AG20443 (cell line): ENCODE results near the gene ZRSR2.
"Not testable (repeated sequence)": the region's sequence is repeated elsewhere in the genome, so short reads cannot be mapped to it uniquely, and the experiment has no call there.

Source experiments
- DNase-seq: peaks from one replicate; pipeline ENCODE4 v3.0.0; 2012; ENCODE audit warnings: low spot score, mixed read lengths

ZRSR2 gene

GRCh38 chrX:15789979-15790768, at the start of gene ZRSR2:
Gene ZRSR2, plus strand, starts transcription at chrX:15790484. Its CDS starts 12 bp downstream, at chrX:15790496.
- DNase-seq = peak; percentile 92

- no peak for DNase-seq
Observed at GRCh38 chrX:15744181-15744867, 46.0 kb upstream of the ZRSR2 start.

- DNase-seq = no peak
Observed at GRCh38 chrX:15745179-15745578, 45.1 kb upstream of the ZRSR2 start.

GRCh38 chrX:15746651-15747050, 43.6 kb upstream of the ZRSR2 start:
- not testable (repeated sequence) for DNase-seq

- no peak for DNase-seq
Observed at GRCh38 chrX:15747626-15748173, 42.6 kb upstream of the ZRSR2 start.

- DNase-seq = no peak
Observed at GRCh38 chrX:15748841-15749240, 41.4 kb upstream of the ZRSR2 start.

GRCh38 chrX:15749642-15750610, 40.4 kb upstream of the ZRSR2 start:
- DNase-seq = peak; percentile 27

GRCh38 chrX:15750611-15751154, 39.6 kb upstream of the ZRSR2 start:
- no peak for DNase-seq

GRCh38 chrX:15751155-15751819, 39.0 kb upstream of the ZRSR2 start:
- peak; percentile 38 for DNase-seq

- DNase-seq = no peak
Observed at GRCh38 chrX:15755091-15755490, 35.2 kb upstream of the ZRSR2 start.

GRCh38 chrX:15758140-15758539, 32.1 kb upstream of the ZRSR2 start:
- no peak for DNase-seq

- not testable (repeated sequence) for DNase-seq
Observed at GRCh38 chrX:15759886-15760285, 30.4 kb upstream of the ZRSR2 start.

- DNase-seq = peak; percentile 49
Observed at GRCh38 chrX:15761564-15762191, 28.6 kb upstream of the ZRSR2 start.

GRCh38 chrX:15769300-15769954, 20.9 kb upstream of the ZRSR2 start:
- no peak for DNase-seq

- DNase-seq = no peak
Observed at GRCh38 chrX:15781961-15782699, 8.2 kb upstream of the ZRSR2 start.

GRCh38 chrX:15785176-15785750, 5.0 kb upstream of the ZRSR2 start:
- DNase-seq = no peak

GRCh38 chrX:15786915-15787314, 3.4 kb upstream of the ZRSR2 start:
- no peak for DNase-seq

- DNase-seq = peak; percentile 6
Observed at GRCh38 chrX:15790769-15791290, 546 bp downstream of the ZRSR2 start.

GRCh38 chrX:15797707-15798106, 7.4 kb downstream of the ZRSR2 start:
- no peak for DNase-seq
